T follicular helper cell (primary cell): ENCODE data around the gene DSCAML1.

Experiments used
- DNase-seq: peaks from one replicate; pipeline ENCODE4 v3.0.0-alpha.2; 2020; ENCODE audit warnings: low read depth

The DSCAML1 gene

GRCh38 chr11:117722082-117722481 lies 74.9 kb downstream of the DSCAML1 start:
- no peak for DNase-seq

- no peak for DNase-seq
Observed at GRCh38 chr11:117720061-117720511, 76.9 kb downstream of the DSCAML1 start.

GRCh38 chr11:117719480-117719879 lies 77.5 kb downstream of the DSCAML1 start:
- no peak for DNase-seq

GRCh38 chr11:117717485-117718314 lies 79.3 kb downstream of the DSCAML1 start:
- no peak for DNase-seq

GRCh38 chr11:117716521-117717440 lies 80.2 kb downstream of the DSCAML1 start:
- no peak for DNase-seq

- DNase-seq = no peak
Observed at GRCh38 chr11:117715801-117716200, 81.2 kb downstream of the DSCAML1 start.

- DNase-seq = no peak
Observed at GRCh38 chr11:117713538-117713991, 83.5 kb downstream of the DSCAML1 start.

- no peak for DNase-seq
Observed at GRCh38 chr11:117712530-117712929, 84.5 kb downstream of the DSCAML1 start.

GRCh38 chr11:117711331-117711730 lies 85.7 kb downstream of the DSCAML1 start:
- no peak for DNase-seq

- no peak for DNase-seq
Observed at GRCh38 chr11:117710211-117710610, 86.8 kb downstream of the DSCAML1 start.

- DNase-seq = no peak
Observed at GRCh38 chr11:117706322-117706814, 90.6 kb downstream of the DSCAML1 start.

- DNase-seq = no peak
Observed at GRCh38 chr11:117705866-117706265, 91.2 kb downstream of the DSCAML1 start.

- DNase-seq = no peak
Observed at GRCh38 chr11:117704395-117705100, 92.5 kb downstream of the DSCAML1 start.

- DNase-seq = no peak
Observed at GRCh38 chr11:117702946-117703598, 93.9 kb downstream of the DSCAML1 start.

GRCh38 chr11:117701781-117702180 lies 95.2 kb downstream of the DSCAML1 start:
- DNase-seq = no peak

GRCh38 chr11:117700551-117700950 lies 96.5 kb downstream of the DSCAML1 start:
- DNase-seq = no peak

- no peak for DNase-seq
Observed at GRCh38 chr11:117697319-117697718, 99.7 kb downstream of the DSCAML1 start.

GRCh38 chr11:117696540-117696939 lies 100.5 kb downstream of the DSCAML1 start:
- DNase-seq = no peak

GRCh38 chr11:117693344-117693743 lies 103.7 kb downstream of the DSCAML1 start:
- DNase-seq = no peak

- no peak for DNase-seq
Observed at GRCh38 chr11:117691516-117691915, 105.5 kb downstream of the DSCAML1 start.

GRCh38 chr11:117691218-117691514 lies 105.8 kb downstream of the DSCAML1 start:
- DNase-seq = no peak
